HG02885 (cell line): Measurements from ENCODE around the gene SLC1A1.

Experiments
- ATAC-seq: cut with Tn5 transposase; IDR thresholded peaks from one replicate; pipeline ENCODE4 v1.9.1; 2021; ENCODE audit warnings: mild to moderate bottlenecking; ENCODE audit not compliant: unreplicated experiment, poor library complexity

The SLC1A1 gene

GRCh38 chr9:4489919-4490704 lies at the start of gene SLC1A1:
Gene SLC1A1, plus strand, starts transcription at chr9:4490468. Its CDS starts 212 bp downstream, at chr9:4490680.
- peak; percentile 78 for ATAC-seq

- ATAC-seq = no peak
Measured at GRCh38 chr9:4442806-4443205, 47.5 kb upstream of the SLC1A1 start.

GRCh38 chr9:4443439-4443838 lies 46.8 kb upstream of the SLC1A1 start:
- peak; percentile 56 for ATAC-seq

GRCh38 chr9:4461437-4461836 lies 28.8 kb upstream of the SLC1A1 start:
- no peak for ATAC-seq

GRCh38 chr9:4463824-4464223 lies 26.4 kb upstream of the SLC1A1 start:
- ATAC-seq = no peak

GRCh38 chr9:4464911-4465513 lies 25.3 kb upstream of the SLC1A1 start:
- peak; percentile 96 for ATAC-seq

GRCh38 chr9:4465910-4466309 lies 24.4 kb upstream of the SLC1A1 start:
- no peak for ATAC-seq

- ATAC-seq = no peak
Measured at GRCh38 chr9:4475301-4475700, 15.0 kb upstream of the SLC1A1 start.

- ATAC-seq = no peak
Measured at GRCh38 chr9:4486176-4486575, 4.1 kb upstream of the SLC1A1 start.

- peak; percentile 7 for ATAC-seq
Measured at GRCh38 chr9:4489562-4489918, 728 bp upstream of the SLC1A1 start.

GRCh38 chr9:4490705-4491625 lies 697 bp downstream of the SLC1A1 start:
- ATAC-seq = peak; percentile 20

- ATAC-seq = no peak
Measured at GRCh38 chr9:4491626-4491975, 1.3 kb downstream of the SLC1A1 start.

- no peak for ATAC-seq
Measured at GRCh38 chr9:4494332-4494731, 4.1 kb downstream of the SLC1A1 start.

- ATAC-seq = no peak
Measured at GRCh38 chr9:4494806-4495205, 4.5 kb downstream of the SLC1A1 start.

- no peak for ATAC-seq
Measured at GRCh38 chr9:4495537-4495936, 5.3 kb downstream of the SLC1A1 start.

GRCh38 chr9:4496497-4496896 lies 6.2 kb downstream of the SLC1A1 start:
- no peak for ATAC-seq

- no peak for ATAC-seq
Measured at GRCh38 chr9:4497395-4497794, 7.1 kb downstream of the SLC1A1 start.

- no peak for ATAC-seq
Measured at GRCh38 chr9:4497855-4498254, 7.6 kb downstream of the SLC1A1 start.

- no peak for ATAC-seq
Measured at GRCh38 chr9:4499917-4500316, 9.6 kb downstream of the SLC1A1 start.

GRCh38 chr9:4501147-4501507 lies 10.9 kb downstream of the SLC1A1 start:
- ATAC-seq = no peak

- no peak for ATAC-seq
Measured at GRCh38 chr9:4502444-4502843, 12.2 kb downstream of the SLC1A1 start.
